Esophagus squamous epithelium (tissue), 4 donors: Measurements from ENCODE around the gene HAL.
A peak's percentile ranks its signal among the peaks of the same experiment; 100 is the strongest.

Source experiments
- POLR2A ChIP-seq, 4 donors: fragments of 450-650 bp; IDR thresholded peaks; one replicate each; pipeline ENCODE4 v1.6.1; 2017; ENCODE audit warnings: antibody characterized with exemption in 4 of 4, mild to moderate bottlenecking in 4 of 4, moderate library complexity in 3 of 4
- TF ChIP-seq, protein P1 (sequence below), 6 experiments: fragments of 450-650 bp in 4 of 6; fragments of 200-600 bp in 2 of 6; sonication (generic) in 2 of 6; IDR thresholded peaks; one replicate each; pipeline ENCODE4 v1.5.1; 2016 to 2019; ENCODE audit warnings: antibody characterized with exemption in 6 of 6, mild to moderate bottlenecking in 4 of 6, moderate library complexity in 4 of 6

DNA sequence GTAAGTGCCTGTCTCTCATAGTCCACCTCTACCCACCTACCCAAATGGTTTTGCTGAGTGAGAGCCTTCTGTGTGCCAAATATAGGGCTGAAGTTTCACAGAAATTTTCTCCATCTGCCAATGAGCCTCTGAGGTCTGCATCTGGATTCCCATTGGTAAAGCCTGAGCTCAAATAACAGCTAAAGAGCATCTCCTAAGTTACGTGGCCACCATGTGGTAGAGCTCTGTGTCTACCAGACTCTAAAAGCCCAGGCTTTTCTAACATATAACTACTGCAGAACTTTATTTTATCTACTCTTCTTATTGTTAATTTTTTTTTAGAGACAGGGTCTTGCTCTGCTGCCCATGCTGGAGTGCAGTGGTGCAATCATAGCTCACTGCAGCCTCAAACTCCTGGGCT lies 37.0 kb downstream of the HAL start:
- TF ChIP-seq, protein P1, sequence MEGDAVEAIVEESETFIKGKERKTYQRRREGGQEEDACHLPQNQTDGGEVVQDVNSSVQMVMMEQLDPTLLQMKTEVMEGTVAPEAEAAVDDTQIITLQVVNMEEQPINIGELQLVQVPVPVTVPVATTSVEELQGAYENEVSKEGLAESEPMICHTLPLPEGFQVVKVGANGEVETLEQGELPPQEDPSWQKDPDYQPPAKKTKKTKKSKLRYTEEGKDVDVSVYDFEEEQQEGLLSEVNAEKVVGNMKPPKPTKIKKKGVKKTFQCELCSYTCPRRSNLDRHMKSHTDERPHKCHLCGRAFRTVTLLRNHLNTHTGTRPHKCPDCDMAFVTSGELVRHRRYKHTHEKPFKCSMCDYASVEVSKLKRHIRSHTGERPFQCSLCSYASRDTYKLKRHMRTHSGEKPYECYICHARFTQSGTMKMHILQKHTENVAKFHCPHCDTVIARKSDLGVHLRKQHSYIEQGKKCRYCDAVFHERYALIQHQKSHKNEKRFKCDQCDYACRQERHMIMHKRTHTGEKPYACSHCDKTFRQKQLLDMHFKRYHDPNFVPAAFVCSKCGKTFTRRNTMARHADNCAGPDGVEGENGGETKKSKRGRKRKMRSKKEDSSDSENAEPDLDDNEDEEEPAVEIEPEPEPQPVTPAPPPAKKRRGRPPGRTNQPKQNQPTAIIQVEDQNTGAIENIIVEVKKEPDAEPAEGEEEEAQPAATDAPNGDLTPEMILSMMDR (IDR thresholded peaks at IDR 0.05): peak in 1 of 6 experiments; percentile 8
- no peak for TF ChIP-seq POLR2A (IDR thresholded peaks at IDR 0.05)
